ENCODE data around the gene NMNAT3.

Gene NMNAT3

GRCh38 chr3:139560411-139560810 lies 117.4 kb downstream of the NMNAT3 start:
- Histone ChIP-seq H3F3A (ENCODE audit: low read depth) (no peaks in the 10 kb centered on the region), H3K36me3 (ENCODE audit: insufficient read depth, low read length) (no peaks in the 10 kb centered on the region), H3K9ac (ENCODE audit: low read depth, low read length, poor library complexity, severe bottlenecking) (no peak overlapping the region), H4K20me1 (ENCODE audit: insufficient read depth, low read length, poor library complexity, severe bottlenecking) (no peaks in the 10 kb centered on the region), H2AFZ (ENCODE audit: low read length) (no peak overlapping the region), H3K4me2 (ENCODE audit: low read depth, low read length, poor library complexity, severe bottlenecking) (no peak overlapping the region), H3K27me3 (ENCODE audit: insufficient read depth, low read length, poor library complexity, severe bottlenecking) (no peaks in the 10 kb centered on the region), H3K9me3 (ENCODE audit: insufficient read depth, low read depth, low read length) (no peaks in the 10 kb centered on the region), H3K79me2 (ENCODE audit: insufficient read depth, low read length) (no peaks in the 10 kb centered on the region), H3K9me2 (replicated peaks; ENCODE audit: low read depth, low read length) (no peaks in the 10 kb centered on the region), H3K4me3 (ENCODE audit: low read length, poor library complexity, severe bottlenecking) (no peak overlapping the region), H3K4me1 (ENCODE audit: insufficient read depth, low read length, poor library complexity, severe bottlenecking) (no peaks in the 10 kb centered on the region)
- TF ChIP-seq, protein P1, sequence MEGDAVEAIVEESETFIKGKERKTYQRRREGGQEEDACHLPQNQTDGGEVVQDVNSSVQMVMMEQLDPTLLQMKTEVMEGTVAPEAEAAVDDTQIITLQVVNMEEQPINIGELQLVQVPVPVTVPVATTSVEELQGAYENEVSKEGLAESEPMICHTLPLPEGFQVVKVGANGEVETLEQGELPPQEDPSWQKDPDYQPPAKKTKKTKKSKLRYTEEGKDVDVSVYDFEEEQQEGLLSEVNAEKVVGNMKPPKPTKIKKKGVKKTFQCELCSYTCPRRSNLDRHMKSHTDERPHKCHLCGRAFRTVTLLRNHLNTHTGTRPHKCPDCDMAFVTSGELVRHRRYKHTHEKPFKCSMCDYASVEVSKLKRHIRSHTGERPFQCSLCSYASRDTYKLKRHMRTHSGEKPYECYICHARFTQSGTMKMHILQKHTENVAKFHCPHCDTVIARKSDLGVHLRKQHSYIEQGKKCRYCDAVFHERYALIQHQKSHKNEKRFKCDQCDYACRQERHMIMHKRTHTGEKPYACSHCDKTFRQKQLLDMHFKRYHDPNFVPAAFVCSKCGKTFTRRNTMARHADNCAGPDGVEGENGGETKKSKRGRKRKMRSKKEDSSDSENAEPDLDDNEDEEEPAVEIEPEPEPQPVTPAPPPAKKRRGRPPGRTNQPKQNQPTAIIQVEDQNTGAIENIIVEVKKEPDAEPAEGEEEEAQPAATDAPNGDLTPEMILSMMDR (conservative IDR thresholded peaks at IDR 0.05; ENCODE audit: low read length) = no peak
- no peak for TF ChIP-seq EZH2phosphoT487 (IDR thresholded peaks at IDR 0.05; ENCODE audit: borderline replicate concordance)

- H3K4me3 ChIP-seq (ENCODE audit: low read length, poor library complexity, severe bottlenecking) = no peak overlapping the region
- no peak for TF ChIP-seq EZH2phosphoT487 (IDR thresholded peaks at IDR 0.05; ENCODE audit: borderline replicate concordance)
- TF ChIP-seq, protein P1 (conservative IDR thresholded peaks at IDR 0.05; ENCODE audit: low read length) = no peak
These were observed 118.2 kb downstream of the NMNAT3 start for GRCh38 chr3:139559541-139559940.

DNA sequence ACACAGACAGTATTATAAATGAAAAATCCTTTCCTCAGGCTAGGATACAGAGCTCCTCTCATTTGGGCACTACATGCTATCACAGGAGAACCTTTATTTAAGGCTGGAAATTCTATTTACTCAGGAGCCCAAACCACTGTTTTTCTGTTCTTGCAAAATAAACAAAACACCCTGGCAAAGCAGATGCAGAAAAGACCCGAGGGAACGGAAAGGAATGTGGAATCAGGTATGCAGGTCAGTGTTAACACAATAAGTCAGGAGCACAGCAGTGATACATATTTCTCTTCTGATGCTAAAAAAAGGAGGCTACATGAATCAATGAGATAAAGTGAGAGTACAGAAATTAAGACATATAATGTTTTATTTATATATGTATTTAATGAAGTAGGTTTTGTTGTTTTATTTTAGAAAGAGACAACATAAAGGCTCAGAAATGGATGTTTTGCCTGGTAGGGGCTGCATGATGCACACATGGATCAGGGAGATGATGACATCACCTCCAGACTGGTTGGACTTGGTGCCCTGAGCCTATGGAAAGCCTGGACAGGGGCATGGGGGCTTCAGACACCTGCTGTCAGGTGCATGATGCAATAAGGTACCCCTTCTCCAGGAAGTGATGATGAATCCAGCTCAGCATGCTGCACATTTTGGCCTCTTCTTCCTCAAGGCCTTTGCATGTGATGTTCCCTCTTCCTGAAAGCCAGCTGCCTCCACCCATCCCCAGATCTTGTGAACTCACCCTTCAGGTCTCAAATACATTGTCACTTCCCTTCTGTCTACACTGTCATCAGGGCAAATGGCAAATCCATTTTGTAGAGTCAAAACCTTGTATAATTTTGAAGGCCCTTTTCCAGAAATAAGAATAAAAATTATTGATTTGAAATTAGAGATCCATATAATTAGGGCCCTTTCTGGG lies 119.2 kb downstream of the NMNAT3 start:
- H3K4me2 ChIP-seq (ENCODE audit: low read depth, low read length, poor library complexity, severe bottlenecking) = no peak overlapping the region
- H2AFZ ChIP-seq (ENCODE audit: low read length) = no peak overlapping the region
- no peaks in the 10 kb centered on the region for H3K27me3 ChIP-seq (ENCODE audit: insufficient read depth, low read length, poor library complexity, severe bottlenecking)

More at GRCh38 chr3:139559541-139559940, 118.2 kb downstream of the NMNAT3 start:
- Histone ChIP-seq H3K4me2 (ENCODE audit: low read depth, low read length, poor library complexity, severe bottlenecking) (no peak overlapping the region), H2AFZ (ENCODE audit: low read length) (no peak overlapping the region), H3K4me1 (ENCODE audit: insufficient read depth, low read length, poor library complexity, severe bottlenecking) (no peaks in the 10 kb centered on the region), H4K20me1 (ENCODE audit: insufficient read depth, low read length, poor library complexity, severe bottlenecking) (no peaks in the 10 kb centered on the region), H3K9ac (ENCODE audit: low read depth, low read length, poor library complexity, severe bottlenecking) (no peak overlapping the region), H3K36me3 (ENCODE audit: insufficient read depth, low read length) (no peaks in the 10 kb centered on the region), H3K9me2 (replicated peaks; ENCODE audit: low read depth, low read length) (no peaks in the 10 kb centered on the region), H3K9me3 (ENCODE audit: insufficient read depth, low read depth, low read length) (no peaks in the 10 kb centered on the region), H3F3A (ENCODE audit: low read depth) (no peaks in the 10 kb centered on the region), H3K79me2 (ENCODE audit: insufficient read depth, low read length) (no peaks in the 10 kb centered on the region), H3K27me3 (ENCODE audit: insufficient read depth, low read length, poor library complexity, severe bottlenecking) (no peaks in the 10 kb centered on the region)

More for the DNA sequence above, 119.2 kb downstream of the NMNAT3 start:
- TF ChIP-seq, protein P1 (conservative IDR thresholded peaks at IDR 0.05; ENCODE audit: low read length) = no peak
- TF ChIP-seq EZH2phosphoT487 (IDR thresholded peaks at IDR 0.05; ENCODE audit: borderline replicate concordance) = no peak
- no peaks in the 10 kb centered on the region for H3K79me2 ChIP-seq (ENCODE audit: insufficient read depth, low read length)
- no peaks in the 10 kb centered on the region for H3K4me1 ChIP-seq (ENCODE audit: insufficient read depth, low read length, poor library complexity, severe bottlenecking)
- no peak overlapping the region for H3K4me3 ChIP-seq (ENCODE audit: low read length, poor library complexity, severe bottlenecking)
- no peaks in the 10 kb centered on the region for H3K36me3 ChIP-seq (ENCODE audit: insufficient read depth, low read length)
- H3K9me2 ChIP-seq (replicated peaks; ENCODE audit: low read depth, low read length) = no peaks in the 10 kb centered on the region
- no peaks in the 10 kb centered on the region for H4K20me1 ChIP-seq (ENCODE audit: insufficient read depth, low read length, poor library complexity, severe bottlenecking)
- no peaks in the 10 kb centered on the region for H3F3A ChIP-seq (ENCODE audit: low read depth)
- no peak overlapping the region for H3K9ac ChIP-seq (ENCODE audit: low read depth, low read length, poor library complexity, severe bottlenecking)
- no peaks in the 10 kb centered on the region for H3K9me3 ChIP-seq (ENCODE audit: insufficient read depth, low read depth, low read length)

All from Loucy (cell line).